ENCODE data around the gene MGAT5B. TPM values are rescaled to one million over a fixed set of nuclear protein-coding genes. Genes with fewer than 3 reads are reported as not detected.

MGAT5B gene
- total RNA-seq, 1 donor from 2014 or later: 5.1 TPM

DNA sequence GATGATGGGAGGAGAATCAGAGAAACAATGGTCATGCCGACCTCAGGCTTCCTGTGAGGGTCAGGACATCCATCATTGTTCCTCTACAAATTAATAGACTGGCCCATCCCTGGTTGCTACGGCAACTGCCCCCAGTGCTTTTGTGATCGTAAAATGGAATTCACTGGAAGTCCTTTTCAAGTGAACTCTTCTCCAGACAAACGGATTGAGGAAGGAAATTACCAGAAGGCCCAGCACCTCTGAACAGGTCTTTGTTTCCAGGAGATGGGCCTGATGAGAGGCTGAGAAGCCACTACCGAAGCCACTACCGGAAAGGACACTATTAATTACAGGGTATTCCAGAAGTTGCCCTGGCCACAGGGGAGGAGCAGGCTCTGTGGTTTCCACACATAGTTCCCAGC is 126.0 kb downstream of the MGAT5B start:
- H3K27me3 ChIP-seq (ENCODE audit: control insufficient read depth, insufficient read depth, low read length): peaks cover 4% of the 10 kb centered on the region
- DNase-seq (ENCODE audit: low read depth): no peak
- TF ChIP-seq, protein P1, sequence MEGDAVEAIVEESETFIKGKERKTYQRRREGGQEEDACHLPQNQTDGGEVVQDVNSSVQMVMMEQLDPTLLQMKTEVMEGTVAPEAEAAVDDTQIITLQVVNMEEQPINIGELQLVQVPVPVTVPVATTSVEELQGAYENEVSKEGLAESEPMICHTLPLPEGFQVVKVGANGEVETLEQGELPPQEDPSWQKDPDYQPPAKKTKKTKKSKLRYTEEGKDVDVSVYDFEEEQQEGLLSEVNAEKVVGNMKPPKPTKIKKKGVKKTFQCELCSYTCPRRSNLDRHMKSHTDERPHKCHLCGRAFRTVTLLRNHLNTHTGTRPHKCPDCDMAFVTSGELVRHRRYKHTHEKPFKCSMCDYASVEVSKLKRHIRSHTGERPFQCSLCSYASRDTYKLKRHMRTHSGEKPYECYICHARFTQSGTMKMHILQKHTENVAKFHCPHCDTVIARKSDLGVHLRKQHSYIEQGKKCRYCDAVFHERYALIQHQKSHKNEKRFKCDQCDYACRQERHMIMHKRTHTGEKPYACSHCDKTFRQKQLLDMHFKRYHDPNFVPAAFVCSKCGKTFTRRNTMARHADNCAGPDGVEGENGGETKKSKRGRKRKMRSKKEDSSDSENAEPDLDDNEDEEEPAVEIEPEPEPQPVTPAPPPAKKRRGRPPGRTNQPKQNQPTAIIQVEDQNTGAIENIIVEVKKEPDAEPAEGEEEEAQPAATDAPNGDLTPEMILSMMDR (IDR thresholded peaks at IDR 0.05; ENCODE audit: insufficient read depth, low read length, poor library complexity, severe bottlenecking): no peak
- H3K36me3 ChIP-seq (ENCODE audit: control insufficient read depth, insufficient read depth, low read length): no peaks in the 10 kb centered on the region
- H3K4me3 ChIP-seq (ENCODE audit: low read depth, low read length): no peak overlapping the region

DNA sequence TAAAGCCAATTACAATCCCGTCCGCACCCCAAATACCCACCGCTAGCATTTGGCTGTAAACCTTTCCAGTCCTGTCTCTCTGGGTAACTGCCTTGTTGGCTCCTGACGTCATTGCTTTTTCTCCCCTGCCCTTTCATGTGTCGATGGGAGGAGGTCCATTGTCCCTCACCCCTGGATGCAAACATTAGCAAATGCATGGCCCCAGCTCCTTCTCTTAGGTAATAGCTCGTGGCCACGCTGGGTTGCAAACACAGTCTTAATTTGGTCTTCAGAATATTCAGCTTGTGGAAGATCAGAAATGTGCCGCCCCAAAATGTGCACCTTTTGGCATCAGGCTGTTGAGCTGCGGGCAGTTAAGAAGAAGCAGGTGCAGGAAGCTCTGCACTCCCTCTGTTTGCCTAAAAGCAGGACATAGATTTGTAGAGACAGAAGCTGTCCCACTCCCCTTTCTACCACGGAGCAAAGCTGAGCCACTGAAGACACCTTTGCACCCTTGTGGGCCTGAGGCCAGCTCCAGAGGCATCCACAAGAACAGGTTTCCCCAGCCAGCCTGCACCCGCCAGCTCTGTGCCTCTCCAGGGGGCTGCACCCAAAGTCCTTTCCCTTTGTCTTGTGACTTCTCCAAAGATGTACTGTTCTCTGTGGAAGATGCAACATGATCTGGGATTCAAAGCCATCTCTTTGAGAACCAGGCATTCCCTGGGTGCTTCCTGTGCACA is 127.3 kb downstream of the MGAT5B start:
- Histone ChIP-seq H3K36me3 (ENCODE audit: control insufficient read depth, insufficient read depth, low read length) (no peaks in the 10 kb centered on the region), H3K27me3 (ENCODE audit: control insufficient read depth, insufficient read depth, low read length) (peaks cover 2% of the 10 kb centered on the region), H3K4me3 (ENCODE audit: low read depth, low read length) (no peak overlapping the region)
- TF ChIP-seq, protein P1 (IDR thresholded peaks at IDR 0.05; ENCODE audit: insufficient read depth, low read length, poor library complexity, severe bottlenecking): no peak
- DNase-seq (ENCODE audit: low read depth): no peak

DNA sequence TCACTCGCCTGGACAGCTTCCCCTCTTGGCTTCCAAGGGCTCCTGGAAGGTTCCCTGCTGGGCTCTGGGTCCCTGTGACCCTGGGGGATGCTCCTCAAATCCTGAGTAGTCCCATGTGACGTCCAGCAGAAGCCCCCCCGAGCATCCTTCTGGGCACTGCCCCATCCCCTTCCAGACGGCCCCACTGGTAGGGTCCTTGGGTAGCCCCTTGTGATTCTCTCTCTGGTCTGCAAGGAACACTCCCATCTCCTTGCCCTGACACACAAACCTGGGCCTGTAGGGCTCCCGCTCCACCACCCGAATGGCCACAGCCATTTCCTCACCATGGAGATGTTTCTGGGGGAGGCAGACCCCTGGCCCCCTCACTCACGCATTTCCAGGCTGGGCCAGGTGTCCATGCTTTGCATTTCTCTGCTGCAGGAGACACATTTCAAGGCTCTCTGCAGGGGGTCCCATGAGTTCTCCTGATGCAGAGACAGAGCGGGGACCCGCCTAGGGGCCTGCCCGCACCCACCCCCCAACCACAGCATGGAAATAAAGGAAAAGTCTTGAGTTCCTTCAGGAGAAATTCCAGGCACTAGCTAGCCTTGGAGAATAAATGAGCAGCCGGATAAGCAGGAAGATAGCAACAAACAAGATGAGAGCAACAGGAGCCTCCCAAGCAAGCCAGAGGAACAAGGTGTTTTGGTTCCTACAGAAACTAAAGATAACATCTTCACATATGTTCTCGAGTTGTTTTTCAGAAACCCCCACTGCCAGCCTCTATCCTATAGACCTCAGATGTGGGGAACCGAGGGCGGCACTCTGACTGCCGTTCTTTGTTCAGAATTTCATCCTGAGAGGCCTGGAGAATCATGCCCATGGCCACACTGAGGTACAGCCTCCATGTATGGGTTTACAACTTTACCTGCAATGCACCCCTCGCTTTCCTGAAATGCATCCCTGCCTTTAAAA is 128.8 kb downstream of the MGAT5B start:
- H3K4me3 ChIP-seq (ENCODE audit: low read depth, low read length): no peak overlapping the region
- peaks cover 2% of the 10 kb centered on the region for H3K27me3 ChIP-seq (ENCODE audit: control insufficient read depth, insufficient read depth, low read length)
- TF ChIP-seq, protein P1 (IDR thresholded peaks at IDR 0.05; ENCODE audit: insufficient read depth, low read length, poor library complexity, severe bottlenecking): no peak

DNA sequence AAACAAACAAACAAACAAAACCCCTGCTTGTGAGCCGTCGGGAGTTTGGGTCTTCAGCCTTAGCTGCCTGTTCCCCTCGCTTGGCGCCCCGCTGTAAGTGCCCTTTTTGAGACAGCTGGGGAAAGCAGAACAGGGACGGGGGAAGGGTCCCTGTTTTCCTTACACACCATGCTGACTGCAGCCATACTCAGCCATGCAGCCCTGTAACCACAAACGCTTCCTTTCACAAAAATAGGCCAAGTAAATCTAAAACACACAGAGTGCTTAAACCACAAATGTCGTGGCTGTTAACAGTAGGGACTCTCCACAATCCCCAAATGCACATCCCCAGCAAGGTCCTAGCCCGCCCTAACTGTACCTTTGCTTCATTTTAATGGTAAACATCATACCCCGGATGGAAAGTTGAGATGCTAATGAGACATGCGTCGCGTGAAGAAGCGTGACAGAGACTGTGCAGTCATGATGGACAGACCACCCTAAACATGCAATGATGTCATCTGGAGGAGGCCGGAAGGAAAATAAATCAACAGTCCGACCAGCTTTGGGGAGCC is 129.9 kb downstream of the MGAT5B start:
- DNase-seq (ENCODE audit: low read depth): no peak
- no peaks in the 10 kb centered on the region for H3K27me3 ChIP-seq (ENCODE audit: control insufficient read depth, insufficient read depth, low read length)
- no peaks in the 10 kb centered on the region for H3K36me3 ChIP-seq (ENCODE audit: control insufficient read depth, insufficient read depth, low read length)
- TF ChIP-seq, protein P1 (IDR thresholded peaks at IDR 0.05; ENCODE audit: insufficient read depth, low read length, poor library complexity, severe bottlenecking): no peak
- no peak overlapping the region for H3K4me3 ChIP-seq (ENCODE audit: low read depth, low read length)

More for the DNA sequence above, 128.8 kb downstream of the MGAT5B start:
- H3K36me3 ChIP-seq (ENCODE audit: control insufficient read depth, insufficient read depth, low read length): no peaks in the 10 kb centered on the region
- DNase-seq (ENCODE audit: low read depth): no peak

DNA sequence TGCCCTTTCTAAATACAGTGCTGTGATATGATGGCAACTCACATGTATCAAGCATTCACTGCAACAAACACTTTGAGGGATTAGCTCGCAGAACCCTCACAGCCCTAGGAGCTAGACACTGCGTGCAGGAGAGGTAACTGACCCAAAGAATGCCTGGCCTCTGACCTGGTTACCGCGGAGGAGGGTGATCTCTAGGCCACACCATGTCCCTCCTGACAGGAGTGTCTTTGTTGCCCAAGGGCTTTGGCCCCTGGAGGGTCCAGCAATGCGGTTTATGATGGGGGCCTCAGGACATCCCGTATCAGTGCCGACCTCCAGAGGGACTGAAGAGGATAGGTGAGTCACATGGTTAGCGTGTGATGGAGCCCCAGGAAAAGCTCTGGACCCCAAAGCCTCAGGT is 130.6 kb downstream of the MGAT5B start:
- TF ChIP-seq, protein P1 (IDR thresholded peaks at IDR 0.05; ENCODE audit: insufficient read depth, low read length, poor library complexity, severe bottlenecking): no peak
- DNase-seq (ENCODE audit: low read depth): no peak
- Histone ChIP-seq H3K36me3 (ENCODE audit: control insufficient read depth, insufficient read depth, low read length) (no peaks in the 10 kb centered on the region), H3K27me3 (ENCODE audit: control insufficient read depth, insufficient read depth, low read length) (no peaks in the 10 kb centered on the region), H3K4me3 (ENCODE audit: low read depth, low read length) (no peak overlapping the region)

Other genes starting within 250 kb of the MGAT5B start
- not detected in 2 replicates for gene ST6GALNAC1, start 224.6 kb upstream of the MGAT5B start, total RNA-seq
- 110 and 142 TPM in 2 replicates for gene MXRA7, start 157.4 kb upstream of the MGAT5B start, total RNA-seq
- 21.4 and 25.8 TPM in 2 replicates for gene JMJD6, start 141.8 kb upstream of the MGAT5B start, total RNA-seq
- 32.8 TPM in 2 replicates for gene METTL23, start 141.6 kb upstream of the MGAT5B start, total RNA-seq
- 185 and 217 TPM in 2 replicates for gene SRSF2, start 131.1 kb upstream of the MGAT5B start, total RNA-seq
- gene MFSD11, start 130.3 kb upstream of the MGAT5B start, total RNA-seq: 17.5 and 21.2 TPM in 2 replicates

All from kidney epithelial cell (primary cell).